ENCODE data around the gene XKR7.
"Not testable (repeated sequence)": the region's sequence is repeated elsewhere in the genome, so short reads cannot be mapped to it uniquely, and the experiment has no call there.

XKR7 gene, protein sequence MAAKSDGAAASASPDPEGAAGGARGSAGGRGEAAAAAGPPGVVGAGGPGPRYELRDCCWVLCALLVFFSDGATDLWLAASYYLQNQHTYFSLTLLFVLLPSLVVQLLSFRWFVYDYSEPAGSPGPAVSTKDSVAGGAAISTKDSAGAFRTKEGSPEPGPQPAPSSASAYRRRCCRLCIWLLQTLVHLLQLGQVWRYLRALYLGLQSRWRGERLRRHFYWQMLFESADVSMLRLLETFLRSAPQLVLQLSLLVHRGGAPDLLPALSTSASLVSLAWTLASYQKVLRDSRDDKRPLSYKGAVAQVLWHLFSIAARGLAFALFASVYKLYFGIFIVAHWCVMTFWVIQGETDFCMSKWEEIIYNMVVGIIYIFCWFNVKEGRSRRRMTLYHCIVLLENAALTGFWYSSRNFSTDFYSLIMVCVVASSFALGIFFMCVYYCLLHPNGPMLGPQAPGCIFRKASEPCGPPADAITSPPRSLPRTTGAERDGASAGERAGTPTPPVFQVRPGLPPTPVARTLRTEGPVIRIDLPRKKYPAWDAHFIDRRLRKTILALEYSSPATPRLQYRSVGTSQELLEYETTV

DNA sequence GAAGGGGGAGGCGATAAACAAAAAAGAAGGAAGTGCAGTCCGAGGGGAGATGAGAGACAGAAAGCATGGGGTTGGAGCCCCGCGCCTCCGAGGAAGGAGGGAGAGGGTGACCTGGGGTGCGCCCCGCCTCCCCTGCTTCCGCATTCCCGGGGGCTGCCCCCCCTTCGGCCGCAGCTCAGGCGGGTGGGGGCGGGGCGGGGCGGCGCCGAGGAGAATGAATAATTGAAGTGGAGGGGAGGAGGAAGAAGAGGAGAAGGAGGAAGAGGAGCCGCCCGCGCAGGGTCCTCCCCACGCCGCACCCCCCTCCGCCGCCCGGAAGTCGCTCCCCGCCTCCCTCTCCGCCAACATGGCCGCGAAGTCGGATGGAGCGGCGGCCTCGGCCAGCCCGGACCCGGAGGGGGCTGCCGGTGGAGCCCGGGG lies at the start of gene XKR7:
XKR7 (plus strand) TSS at position 322 of the 420 bp plus-strand sequence; CDS start at position 347, 25 bp downstream.
- DNase-seq: no peak

DNA sequence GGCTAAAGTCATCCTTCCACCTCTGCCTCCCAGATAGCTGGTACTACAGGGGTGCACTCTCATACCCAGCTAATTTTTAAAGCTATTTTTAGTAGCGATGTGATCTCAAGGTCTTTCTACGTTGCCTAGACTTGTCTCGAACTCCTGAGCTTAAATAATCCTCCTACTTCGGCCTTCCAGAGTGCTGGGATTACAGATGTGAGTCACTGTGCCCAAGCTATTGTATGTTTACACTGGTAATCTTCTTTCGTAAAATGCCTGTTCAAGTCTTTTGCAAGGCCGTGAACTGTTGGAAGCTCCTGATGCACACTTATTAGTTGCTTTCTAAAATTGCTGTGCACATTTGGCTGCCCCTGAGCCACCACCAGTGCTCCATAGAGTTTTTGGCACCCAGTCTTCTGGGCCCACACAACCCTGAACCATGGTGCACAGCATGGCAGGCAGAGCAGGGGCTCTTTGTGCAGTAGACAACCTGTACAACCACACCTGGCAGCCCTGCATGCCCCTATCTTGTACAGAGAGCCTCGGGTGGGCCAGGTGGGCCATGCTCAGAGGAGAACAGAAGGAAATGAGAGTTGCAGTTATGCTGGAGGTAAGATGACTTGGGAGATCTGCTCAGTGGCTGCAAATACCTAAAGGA lies 49.4 kb upstream of the XKR7 start:
- no peak for DNase-seq

DNA sequence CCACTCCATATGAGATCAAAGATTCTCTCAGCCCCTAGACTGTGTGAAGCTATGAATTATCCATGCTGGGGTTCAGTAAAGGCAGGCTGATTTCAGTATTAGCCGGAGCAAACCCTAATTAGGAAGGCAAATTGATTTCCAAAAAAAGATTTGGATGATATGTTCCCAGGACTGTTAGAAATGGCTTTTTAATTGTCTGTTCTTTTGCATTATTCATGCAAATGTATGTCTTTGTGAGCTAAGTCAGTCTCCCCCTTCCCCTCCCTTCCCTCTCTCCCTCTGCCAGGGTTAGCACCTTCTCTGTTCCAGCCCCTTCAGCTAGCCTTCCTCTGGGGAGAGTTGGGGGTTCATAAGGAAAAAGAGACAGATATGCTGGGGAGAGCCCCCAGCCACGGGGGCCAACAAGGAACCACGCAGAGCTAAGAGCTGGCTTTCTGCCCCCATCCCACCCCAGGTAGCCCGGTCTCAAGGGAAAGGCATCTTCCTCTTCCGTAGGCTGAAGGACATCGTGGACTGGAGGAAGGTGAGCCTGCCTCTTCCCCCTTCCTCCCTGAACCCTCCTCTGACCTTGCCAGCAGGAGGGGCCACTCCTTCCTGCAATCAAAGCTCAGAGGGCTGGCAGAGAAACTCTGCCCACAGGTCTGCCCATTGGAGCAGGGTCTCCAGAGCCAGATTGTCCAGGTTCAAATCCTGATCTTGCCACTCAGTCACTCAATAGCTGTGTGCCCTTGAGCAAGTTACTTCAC lies 48.4 kb upstream of the XKR7 start:
- DNase-seq: no peak

DNA sequence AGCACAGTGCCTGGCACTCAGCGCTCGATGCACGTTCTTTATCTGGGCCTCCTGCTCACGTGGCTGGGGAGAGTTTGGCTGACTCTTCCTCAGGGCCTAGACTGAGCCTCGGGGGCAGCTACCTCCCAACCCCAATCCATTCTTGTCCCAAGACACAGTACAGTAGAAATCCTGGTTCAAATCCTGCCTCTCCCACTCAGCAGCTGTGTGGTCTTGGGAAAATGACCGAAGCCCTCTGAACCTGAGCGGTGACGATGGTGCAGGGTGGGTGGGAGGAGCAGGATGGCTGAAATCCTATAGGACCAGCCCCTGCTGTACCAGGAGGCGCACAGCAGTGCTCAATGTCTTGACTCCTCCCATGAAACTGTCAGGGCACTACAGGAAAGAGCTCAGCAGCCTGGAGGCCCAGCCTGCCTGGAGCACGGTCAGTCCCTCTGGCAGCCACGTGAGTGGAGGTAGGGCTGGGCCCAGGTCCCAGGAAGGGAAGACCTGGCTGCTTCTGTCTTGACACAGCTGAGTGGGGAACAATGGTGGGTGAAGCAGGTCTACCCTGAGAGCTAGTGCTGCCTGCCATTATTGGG lies 47.6 kb upstream of the XKR7 start:
- no peak for DNase-seq

DNA sequence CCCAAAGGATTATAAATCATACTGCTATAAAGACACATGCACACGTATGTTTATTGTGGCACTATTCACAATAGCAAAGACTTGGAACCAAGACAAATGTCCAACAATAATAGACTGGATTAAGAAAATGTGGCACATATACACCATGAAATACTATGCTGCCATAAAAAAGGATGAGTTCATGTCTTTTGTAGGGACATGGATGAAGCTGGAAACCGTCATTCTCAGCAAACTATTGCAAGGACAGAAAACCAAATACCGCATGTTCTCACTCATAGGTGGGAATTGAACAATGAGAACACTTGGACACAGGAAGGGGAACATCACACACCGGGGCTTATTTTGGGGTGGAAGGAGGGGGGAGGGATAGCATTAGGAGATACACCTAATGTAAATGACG lies 46.5 kb upstream of the XKR7 start:
- not testable (repeated sequence) for DNase-seq

DNA sequence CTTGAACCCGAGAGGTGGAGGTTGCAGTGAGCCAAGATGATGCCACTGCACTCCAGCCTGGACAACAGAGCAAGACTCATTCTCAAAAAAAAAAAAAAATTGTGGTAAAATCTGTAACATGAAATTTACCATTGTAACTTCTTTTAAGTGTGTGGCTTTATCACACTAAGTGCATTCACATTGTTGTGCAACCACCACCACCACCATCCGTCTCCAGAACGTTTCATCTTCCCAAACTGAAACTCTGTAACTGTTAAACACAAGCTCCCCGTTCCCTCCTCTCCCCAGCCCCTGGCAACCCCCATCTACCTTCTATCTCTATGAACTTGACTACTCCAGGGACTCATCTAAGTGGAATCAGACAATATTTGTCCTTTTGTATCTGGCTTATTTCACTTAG lies 45.8 kb upstream of the XKR7 start:
- DNase-seq: no peak

DNA sequence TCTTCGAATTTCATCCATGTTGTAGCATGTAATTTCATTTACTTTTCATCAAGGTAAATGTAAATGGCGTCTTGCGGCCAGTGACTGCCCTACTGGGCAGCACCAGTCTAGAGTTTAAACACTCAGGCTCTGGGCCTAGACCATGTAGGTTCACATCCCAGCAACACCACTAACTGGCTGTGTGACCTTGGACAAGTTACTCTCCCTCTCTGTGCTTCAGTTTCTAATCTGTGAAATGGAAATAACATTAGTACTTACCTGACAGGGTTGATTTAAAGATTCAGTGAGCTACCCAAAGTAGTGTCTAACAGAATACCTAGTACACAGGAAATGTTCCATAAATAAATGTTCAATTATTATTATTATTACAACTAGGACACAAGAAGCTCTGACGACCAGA lies 45.4 kb upstream of the XKR7 start:
- DNase-seq: no peak

DNA sequence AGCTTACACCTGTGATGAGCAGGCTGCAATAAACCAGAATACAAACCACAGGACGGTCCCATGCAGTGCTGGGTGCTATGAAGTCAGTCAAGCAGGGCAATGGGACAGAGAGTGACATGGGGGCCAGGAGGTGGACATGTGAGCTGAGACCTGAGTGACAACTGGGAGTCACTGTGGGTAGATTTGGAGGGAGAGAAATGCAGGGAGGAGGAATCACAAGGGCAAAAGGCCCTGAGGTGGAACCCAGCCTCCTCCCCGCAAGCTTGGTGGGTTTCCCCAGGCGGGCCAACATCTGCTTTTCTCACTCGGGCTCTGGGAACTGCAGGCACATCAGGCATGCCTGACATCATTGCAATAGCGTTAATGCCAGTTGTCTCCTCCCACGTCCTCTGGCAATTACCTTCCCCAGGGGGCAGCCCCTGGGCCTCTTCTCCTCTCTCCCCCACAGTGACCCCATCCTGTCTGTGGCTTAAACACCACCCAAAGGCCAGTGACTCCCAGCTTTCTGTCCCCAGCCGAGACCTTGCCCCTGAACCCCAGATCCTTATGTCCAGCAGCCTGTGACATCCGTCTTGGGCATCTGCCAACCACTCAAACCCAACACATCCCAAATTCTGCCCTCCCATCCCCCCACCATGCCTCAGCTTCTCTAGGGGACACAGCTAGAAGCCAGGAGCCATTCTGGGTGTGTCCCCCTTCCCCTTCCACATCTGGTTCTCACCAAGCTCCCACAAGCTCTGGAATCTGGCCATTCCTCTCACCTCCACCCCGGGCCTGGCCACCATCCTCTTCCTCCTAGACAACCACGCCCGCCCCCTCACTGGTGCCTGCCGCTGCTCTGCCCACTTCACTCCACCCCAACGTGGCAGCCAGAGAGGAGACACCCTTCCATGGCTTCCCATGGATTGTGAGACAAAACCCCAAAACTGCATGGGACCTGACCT lies 44.3 kb upstream of the XKR7 start:
- no peak for DNase-seq

DNA sequence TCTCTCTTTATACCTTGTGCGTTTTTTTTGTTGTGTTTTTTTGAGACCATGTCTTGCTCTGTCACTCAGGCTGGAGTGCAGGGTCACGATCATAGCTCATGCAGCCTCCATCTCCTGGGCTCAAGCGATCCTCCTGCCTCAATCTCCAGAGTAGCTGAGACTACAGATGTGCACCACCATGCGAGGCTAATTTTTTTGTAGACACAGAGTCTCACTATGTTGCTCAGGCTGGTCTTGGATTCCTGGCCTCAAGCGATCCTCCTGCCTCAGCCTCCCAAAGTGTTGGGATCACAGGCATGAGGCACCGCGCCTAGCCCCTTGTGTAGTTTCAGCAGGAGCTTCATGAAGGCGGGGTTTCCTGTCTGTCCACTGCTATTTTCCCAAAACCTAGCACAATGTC lies 43.4 kb upstream of the XKR7 start:
- no peak for DNase-seq

DNA sequence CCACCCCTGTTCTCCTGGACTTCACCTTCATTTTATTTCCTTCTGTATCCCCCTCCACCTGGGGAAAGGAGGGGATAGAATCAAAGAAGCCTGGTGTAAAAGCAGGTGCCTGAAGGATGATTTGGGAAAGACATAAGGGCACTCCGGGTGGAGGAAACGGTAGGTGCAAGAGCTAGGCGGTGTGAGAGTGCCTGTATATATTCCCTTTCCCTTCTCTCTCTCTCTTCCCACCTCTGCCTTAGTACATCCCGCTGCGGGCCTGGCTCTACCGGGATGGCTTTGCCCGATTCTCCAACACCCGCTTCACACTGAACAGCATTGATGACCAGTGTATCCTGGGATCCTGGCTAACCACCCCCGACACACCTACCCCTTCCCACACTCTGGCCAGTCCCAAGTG lies 42.3 kb upstream of the XKR7 start:
- no peak for DNase-seq

DNA sequence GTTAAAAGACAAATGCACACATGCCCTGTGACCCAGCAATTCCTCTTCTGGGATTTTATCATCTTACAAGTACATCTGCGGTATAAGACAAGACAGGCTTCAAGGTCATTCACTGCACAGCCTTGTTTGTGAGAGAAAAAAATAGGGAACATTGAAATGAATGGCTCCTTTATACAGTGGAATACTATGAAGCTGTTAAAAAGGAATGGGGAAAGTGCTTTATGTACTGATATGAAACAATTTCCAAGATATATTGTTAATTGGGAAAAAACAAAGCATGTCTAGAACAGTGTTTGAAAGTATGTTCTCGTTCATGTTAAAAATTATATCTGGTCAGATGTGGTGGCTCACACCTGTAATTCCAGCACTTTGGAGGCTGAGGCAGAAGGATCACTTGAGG lies 41.5 kb upstream of the XKR7 start:
- no peak for DNase-seq

DNA sequence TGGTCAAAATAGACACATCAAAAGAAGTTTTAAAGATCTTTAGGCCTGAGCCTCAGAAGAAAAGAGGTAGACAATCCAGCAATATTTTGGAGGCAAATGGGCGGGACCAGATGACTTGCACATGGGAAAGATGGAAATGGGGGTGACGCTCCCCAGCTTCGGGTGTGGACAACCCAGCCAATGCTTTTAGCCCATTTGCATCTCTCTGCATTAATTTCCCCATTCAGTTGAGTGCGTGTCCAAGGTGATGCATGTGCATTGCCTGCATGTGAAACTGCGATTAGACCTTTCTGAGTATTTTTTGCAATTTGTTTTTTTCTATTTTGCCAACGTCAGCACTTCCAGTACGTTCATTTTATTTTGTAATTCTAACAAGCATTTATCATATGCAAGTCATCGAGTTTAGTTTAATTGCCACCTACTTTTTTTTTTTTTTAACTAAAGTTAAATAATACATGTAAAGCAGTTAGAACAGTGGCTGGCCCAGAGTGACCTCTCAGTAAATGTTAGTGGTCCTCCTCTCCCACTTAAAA lies 40.3 kb upstream of the XKR7 start:
- DNase-seq: no peak

DNA sequence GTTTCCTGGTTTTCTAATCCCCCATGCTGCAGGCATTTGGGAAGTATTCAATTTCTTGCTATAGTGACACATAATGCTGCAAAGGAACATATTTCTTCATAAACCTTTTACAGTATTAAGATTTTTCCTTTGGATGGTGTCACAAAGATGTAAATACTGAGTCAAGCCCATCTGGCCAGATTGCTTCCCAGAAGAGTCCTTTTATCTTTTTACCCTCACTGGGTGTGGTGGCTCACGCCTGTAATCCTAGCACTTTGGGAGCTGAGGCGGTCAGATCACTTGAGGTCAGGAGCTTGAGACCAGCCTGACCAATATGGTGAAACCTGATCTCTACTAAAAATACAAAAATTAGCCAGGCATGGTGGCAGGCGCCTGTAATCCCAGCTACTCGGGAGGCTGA lies 38.3 kb upstream of the XKR7 start:
- DNase-seq: not testable (repeated sequence)

DNA sequence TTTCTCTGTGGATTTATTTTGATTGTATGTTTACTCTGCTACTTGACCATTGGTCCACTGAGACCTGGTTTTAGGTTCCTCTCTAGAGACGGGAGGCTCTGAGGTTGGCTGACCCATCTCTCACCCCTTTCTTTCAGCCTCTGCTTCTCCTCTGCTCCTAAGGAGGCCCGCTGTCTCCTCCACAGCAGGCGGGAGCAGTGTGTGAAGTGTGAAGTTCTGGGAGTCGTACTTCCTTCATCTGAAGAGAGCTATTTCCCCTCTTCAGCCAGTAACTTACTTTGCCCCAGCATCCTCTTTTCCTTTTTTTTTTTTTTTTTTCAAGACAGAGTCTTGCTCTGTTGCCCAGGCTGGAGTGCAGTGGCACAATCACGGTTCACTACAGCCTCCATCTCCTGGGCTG lies 37.2 kb upstream of the XKR7 start:
- no peak for DNase-seq

DNA sequence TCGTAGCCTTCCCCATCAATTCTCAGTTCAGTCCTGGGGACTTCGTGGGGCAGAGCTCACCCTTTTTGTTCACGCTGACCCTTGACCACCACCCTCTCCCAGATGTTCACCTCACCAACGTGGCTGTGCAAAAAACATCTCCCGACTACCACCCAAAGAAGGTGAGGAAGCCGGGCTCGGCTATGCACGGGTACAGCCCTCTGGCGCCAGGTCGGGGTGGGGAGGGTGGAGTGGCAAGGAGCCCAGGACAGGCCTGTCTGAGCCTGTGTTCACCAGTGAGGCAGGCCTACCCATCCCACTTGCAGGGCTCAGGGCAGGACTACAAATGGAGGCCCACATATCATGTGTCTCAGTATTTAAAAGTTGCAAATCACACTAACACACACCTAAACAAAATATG lies 34.3 kb upstream of the XKR7 start:
- DNase-seq: no peak

DNA sequence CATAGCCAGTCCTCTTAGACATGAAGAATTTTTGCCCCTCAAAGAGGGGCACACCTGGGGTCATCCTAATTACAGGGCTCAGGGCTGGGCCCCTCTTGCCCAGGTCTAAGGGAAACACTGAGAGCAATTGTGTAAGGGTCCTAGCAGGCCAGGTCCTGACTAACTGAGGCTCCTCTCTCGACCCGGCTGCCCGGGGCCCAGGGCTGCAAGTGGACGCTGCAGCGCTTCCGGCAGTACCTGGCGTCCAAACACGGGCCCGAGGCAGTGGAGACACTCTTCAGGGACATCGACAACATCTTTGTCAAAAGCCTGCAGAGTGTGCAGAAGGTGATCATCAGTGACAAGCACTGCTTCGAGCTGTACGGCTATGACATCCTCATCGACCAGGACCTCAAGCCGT lies 33.5 kb upstream of the XKR7 start:
- no peak for DNase-seq

DNA sequence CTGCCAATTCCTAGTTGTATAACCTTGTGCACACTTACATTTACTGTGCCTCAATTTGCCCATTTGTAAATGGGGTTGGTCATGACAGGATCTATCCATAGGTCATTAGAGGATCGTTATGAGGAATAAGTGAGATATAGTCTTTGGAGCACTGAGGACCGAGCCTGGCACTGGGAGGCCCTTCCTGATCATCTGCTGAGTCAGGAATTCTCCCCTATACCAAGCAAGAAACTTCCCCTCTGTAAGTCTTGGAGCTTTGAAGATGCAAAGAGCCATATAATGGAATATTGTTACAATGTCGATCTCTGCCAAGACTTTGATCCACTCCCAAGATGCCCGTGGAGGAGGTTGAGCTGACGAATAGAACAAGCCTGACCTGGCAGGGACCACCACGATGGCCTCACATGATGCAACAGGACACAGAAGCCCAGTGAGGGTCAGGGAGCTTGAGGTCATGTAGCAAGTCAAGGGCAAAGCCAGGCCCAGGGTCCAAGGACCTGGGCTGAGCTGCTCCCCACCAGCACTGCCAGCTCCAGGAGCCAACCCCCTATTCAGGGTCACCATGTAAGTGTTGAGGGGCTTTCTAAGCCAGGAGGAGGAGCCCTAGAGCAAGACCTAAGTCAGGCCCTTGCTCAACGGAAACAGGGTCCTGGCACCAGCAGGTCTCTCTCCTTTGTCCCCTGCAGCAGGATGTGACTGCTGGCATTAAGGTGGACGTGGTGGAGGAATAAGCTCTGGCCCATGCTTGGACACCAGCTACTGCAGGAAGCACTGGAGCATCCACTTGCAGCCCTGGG lies 32.8 kb upstream of the XKR7 start:
- DNase-seq: no peak

DNA sequence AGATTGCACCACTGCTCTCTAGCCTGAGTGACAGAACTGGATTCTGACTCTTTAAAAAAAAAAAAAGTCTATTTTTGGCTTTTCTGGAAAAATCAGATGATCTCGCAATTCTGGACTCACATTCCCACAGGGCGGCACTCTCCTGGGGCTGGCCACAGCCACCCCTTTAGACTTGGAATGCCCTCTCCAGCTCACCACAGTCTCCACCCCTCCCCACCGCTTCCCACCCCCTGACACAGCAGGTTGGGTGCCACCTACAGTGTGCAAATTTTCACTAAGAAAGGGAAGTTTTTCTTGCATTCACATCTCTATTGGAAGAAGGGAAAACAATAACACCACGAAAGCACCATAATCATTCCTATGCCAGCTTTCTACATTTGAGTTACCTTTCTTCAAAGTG lies 31.5 kb upstream of the XKR7 start:
- DNase-seq: no peak

DNA sequence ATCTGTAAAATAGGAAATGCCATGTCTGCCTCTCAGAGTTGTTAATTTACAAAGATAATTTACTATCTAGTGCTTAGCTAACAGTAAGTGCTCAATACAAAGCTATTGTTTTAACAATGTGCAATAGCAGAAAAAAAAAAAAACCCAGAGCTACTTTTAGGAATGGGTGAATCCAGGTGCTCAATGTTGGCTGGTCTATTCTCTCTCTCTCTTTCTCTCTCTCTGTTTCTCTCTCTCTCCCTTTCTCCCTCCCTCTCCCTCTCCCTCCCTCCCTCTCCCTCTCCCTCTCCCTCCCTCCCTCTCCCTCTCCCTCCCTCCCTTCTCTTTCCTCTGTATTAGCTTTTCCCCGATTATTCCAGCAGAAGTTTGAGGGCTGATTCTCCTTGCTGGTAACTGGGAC lies 30.1 kb upstream of the XKR7 start:
- no peak for DNase-seq

DNA sequence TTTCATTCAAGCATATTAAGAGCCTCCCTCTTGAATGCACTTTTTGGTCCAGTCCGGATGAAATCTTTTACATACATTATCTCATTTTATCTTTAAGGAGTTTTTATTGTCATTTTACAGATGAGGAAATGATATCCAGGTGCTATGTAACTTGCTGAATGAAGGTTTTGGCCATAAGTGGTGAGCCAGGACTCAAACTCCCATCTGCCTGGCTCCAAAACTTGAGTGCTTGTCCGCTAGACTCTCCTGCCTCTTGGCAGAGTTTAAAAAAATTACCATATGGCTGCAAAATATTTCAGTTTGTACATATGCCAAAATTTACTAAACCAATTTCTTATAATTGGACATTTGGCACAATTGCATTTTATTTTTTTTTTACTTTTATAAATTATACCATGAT lies 28.3 kb upstream of the XKR7 start:
- no peak for DNase-seq

DNA sequence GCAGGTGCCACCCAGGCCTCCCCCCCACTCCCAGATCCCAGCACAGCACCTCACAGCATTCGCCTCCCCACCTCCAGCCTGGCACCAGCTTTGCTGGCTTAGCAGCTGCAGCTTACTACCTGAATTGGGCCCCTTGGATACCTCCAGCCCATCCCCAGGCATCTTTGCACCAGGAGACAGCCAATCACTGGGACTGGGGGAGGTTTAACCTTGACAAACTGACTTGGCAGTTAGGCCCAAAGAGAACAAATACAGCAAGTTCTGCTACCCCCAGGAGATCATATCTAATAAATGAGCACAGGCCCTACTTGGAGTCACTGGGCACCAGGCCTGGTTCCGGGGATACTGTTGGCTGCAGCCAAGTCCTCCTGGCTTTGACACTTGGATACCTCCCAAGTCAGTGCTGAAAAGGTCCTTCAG lies 24.9 kb upstream of the XKR7 start:
- DNase-seq: no peak
